CD8-positive, alpha-beta memory T cell (primary cell): ENCODE measurements around the gene SERPIND1. TPM values are rescaled to one million over a fixed set of nuclear protein-coding genes. Genes with fewer than 3 reads are reported as not detected.
A peak's percentile ranks its signal among the peaks of the same experiment; 100 is the strongest.

ENCODE experiments used
- CTCF ChIA-PET: fragments of 350-600 bp; sonication (Branson Sonifier 250); formaldehyde crosslinking; loops from one replicate; lab custom pipeline; 2021; ENCODE audit warnings: antibody characterized with exemption; lab: Charles Lee
- POLR2A ChIA-PET: fragments of 350-600 bp; sonication (Branson Sonifier 250); formaldehyde crosslinking; loops from one replicate; lab custom pipeline; 2021; ENCODE audit warnings: antibody characterized with exemption; lab: Charles Lee
- DNase-seq, 5 donors: peaks; one replicate each; pipeline versions ENCODE4 v3.0.0 to v3.0.0-alpha.2; 2020 to 2022; ENCODE audit warnings: mixed read lengths in 1 of 5
- H3K27ac ChIP-seq: one replicate; pipeline ENCODE4 v1.7.0; 2013; ENCODE audit warnings: low read depth, mild to moderate bottlenecking, low read length, moderate library complexity
- H3K27me3 ChIP-seq: 2 replicates; pipeline ENCODE4 v1.7.0; 2013; ENCODE audit warnings: low read length, mild to moderate bottlenecking; ENCODE audit not compliant: insufficient read depth, poor library complexity, severe bottlenecking
- H3K36me3 ChIP-seq: 2 replicates; pipeline ENCODE4 v1.7.0; 2013; ENCODE audit warnings: mild to moderate bottlenecking, low read length, moderate library complexity; ENCODE audit not compliant: insufficient read depth
- H3K4me1 ChIP-seq: 2 replicates; pipeline ENCODE4 v1.7.0; 2013; ENCODE audit warnings: mild to moderate bottlenecking, low read length, moderate library complexity; ENCODE audit not compliant: insufficient read depth
- H3K4me3 ChIP-seq: 2 replicates; pipeline ENCODE4 v1.7.0; 2013; ENCODE audit warnings: mild to moderate bottlenecking, low read length
- H3K9me3 ChIP-seq: 2 replicates; pipeline ENCODE4 v1.7.0; 2013; ENCODE audit warnings: mild to moderate bottlenecking, low read length
- H3K27ac Mint-ChIP-seq, 8 donors: one replicate each; pipeline ENCODE4 v1.8.0; 2020 to 2021; ENCODE audit warnings: mixed read lengths in 8 of 8, mild to moderate bottlenecking in 6 of 8, inconsistent platforms in 3 of 8, moderate library complexity in 3 of 8
- H3K27me3 Mint-ChIP-seq, 2 donors: one replicate each; pipeline ENCODE4 v1.8.0; 2020 to 2021; ENCODE audit warnings: mixed read lengths in 2 of 2, mild to moderate bottlenecking in 1 of 2, moderate library complexity in 1 of 2
- H3K36me3 Mint-ChIP-seq, 3 donors: one replicate each; pipeline ENCODE4 v1.8.0; 2020 to 2021; ENCODE audit warnings: mixed read lengths in 3 of 3, inconsistent platforms in 1 of 3, mild to moderate bottlenecking in 1 of 3
- H3K4me1 Mint-ChIP-seq, 3 donors: one replicate each; pipeline ENCODE4 v1.8.0; 2020 to 2021; ENCODE audit warnings: mixed read lengths in 3 of 3, inconsistent platforms in 1 of 3, mild to moderate bottlenecking in 1 of 3
- H3K4me3 Mint-ChIP-seq, 7 donors: one replicate each; pipeline ENCODE4 v1.8.0; 2020 to 2021; ENCODE audit warnings: mixed read lengths in 7 of 7, mild to moderate bottlenecking in 6 of 7, moderate library complexity in 4 of 7, inconsistent platforms in 2 of 7
- H3K9me3 Mint-ChIP-seq, 5 donors: one replicate each; pipeline ENCODE4 v1.8.0; 2020 to 2022; ENCODE audit warnings: mixed read lengths in 5 of 5, mild to moderate bottlenecking in 3 of 5, moderate library complexity in 2 of 5, inconsistent platforms in 1 of 5
- polyA plus RNA-seq: library from polyadenylated mRNA; unstranded; fragments of 300-500 nt; fragmentation: Illumina TruSeq; gene quantifications from one replicate; pipeline ENCODE4 v1.2.3, GENCODE V29; 2021
- total RNA-seq, 2 experiments: library from RNA; stranded (reverse); gene quantifications; one replicate each; pipeline ENCODE4 v1.2.3, GENCODE V29; 2021

Gene SERPIND1
- total and polyA plus RNA-seq, 3 experiments from 2014 or later, result 0.32 TPM; not detected in 2

GRCh38 chr22:20742764-20743163 lies 31.1 kb upstream of the SERPIND1 start:
- DNase-seq, result no peak
- no peak overlapping the region for H3K4me3 ChIP-seq
- H3K4me1 Mint-ChIP-seq, result no peaks in the 10 kb centered on the region
- H3K4me3 Mint-ChIP-seq, result no peak overlapping the region
- H3K27me3 ChIP-seq, result no peaks in the 10 kb centered on the region
- peaks cover 5 to 86% (median 20%) of the 10 kb centered on the region in 3 donors for H3K36me3 Mint-ChIP-seq
- peak overlapping the region in 2 of 8 donors; percentile 3 to 24 for H3K27ac Mint-ChIP-seq
- POLR2A ChIA-PET, result no interaction called here
- CTCF ChIA-PET, result interaction anchor here (1.0 to 2.5 kb wide), 5 partner anchors 9 to 324 kb away, joined by 3 to 14 read pairs (median 4); no protein-coding TSS in a partner anchor
- H3K9me3 ChIP-seq, result no peaks in the 10 kb centered on the region
- H3K27ac ChIP-seq, result no peak overlapping the region
- peaks cover 43% of the 10 kb centered on the region for H3K36me3 ChIP-seq
- H3K27me3 Mint-ChIP-seq, result no peaks in the 10 kb centered on the region
- no peaks in the 10 kb centered on the region for H3K9me3 Mint-ChIP-seq
- H3K4me1 ChIP-seq, result no peaks in the 10 kb centered on the region

DNA sequence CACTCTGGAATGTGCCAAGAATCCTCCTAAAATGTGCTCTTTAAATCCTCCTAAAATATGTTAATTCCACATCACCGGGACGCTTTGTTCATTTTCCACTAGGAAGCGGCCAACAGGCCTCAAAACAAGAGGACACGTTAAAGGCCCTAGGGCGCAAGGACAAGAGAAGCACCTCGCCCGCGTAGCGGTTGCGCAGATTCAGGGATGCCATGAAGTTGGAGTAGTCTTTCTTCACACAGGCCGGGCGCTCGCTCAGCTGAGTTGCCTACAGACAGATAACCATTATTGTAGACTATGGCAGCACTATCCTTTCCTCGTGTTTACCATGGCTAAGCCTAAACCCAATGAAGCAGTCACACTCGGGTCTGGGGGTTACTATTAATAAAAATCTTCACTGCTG lies 29.5 kb upstream of the SERPIND1 start:
- ChIA-PET POLR2A (no interaction called here), CTCF (no interaction called here)
- no peaks in the 10 kb centered on the region for H3K9me3 ChIP-seq
- Mint-ChIP-seq H3K36me3 (peaks cover 0 to 91% (median 18%) of the 10 kb centered on the region in 3 donors), H3K27ac (peak overlapping the region in 1 of 8 donors; percentile 60), H3K4me3 (no peak overlapping the region), H3K9me3 (no peaks in the 10 kb centered on the region), H3K4me1 (no peaks in the 10 kb centered on the region), H3K27me3 (no peaks in the 10 kb centered on the region)
- no peak overlapping the region for H3K27ac ChIP-seq
- no peak for DNase-seq
- H3K4me1 ChIP-seq, result no peaks in the 10 kb centered on the region
- peaks cover 42% of the 10 kb centered on the region for H3K36me3 ChIP-seq
- H3K4me3 ChIP-seq, result no peak overlapping the region
- H3K27me3 ChIP-seq, result no peaks in the 10 kb centered on the region

DNA sequence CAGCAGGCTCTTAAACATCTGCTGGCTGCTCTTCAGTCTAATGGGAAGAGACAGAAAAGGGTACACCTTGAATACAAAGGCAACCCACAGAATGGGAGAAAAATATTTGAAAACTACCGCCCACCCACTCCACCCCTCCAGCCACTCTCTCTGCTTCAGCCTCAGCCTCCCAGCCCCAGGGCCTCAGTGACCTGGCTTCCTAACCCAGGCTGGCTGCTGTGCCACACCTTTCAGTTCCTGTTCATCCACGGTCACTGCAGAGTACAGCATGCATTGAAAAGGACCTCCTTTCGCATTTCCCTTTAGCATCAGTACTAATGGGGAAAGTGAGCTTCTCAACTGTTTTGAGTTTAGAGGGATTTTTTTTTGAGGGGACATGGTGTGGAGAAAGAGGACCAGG lies 28.8 kb upstream of the SERPIND1 start:
- Histone ChIP-seq H3K27me3 (no peaks in the 10 kb centered on the region), H3K4me1 (no peaks in the 10 kb centered on the region), H3K9me3 (no peaks in the 10 kb centered on the region), H3K27ac (no peak overlapping the region), H3K4me3 (no peak overlapping the region), H3K36me3 (peaks cover 48% of the 10 kb centered on the region)
- peaks cover 0 to 94% (median 16%) of the 10 kb centered on the region in 3 donors for H3K36me3 Mint-ChIP-seq
- no peak overlapping the region for H3K4me3 Mint-ChIP-seq
- POLR2A ChIA-PET, result interaction anchor here (0.6 to 0.7 kb wide), 2 partner anchors 63 to 327 kb away, joined by 4 to 6 read pairs; no protein-coding TSS in a partner anchor
- H3K9me3 Mint-ChIP-seq, result no peaks in the 10 kb centered on the region
- DNase-seq, result no peak
- no peaks in the 10 kb centered on the region for H3K4me1 Mint-ChIP-seq
- CTCF ChIA-PET, result no interaction called here
- H3K27me3 Mint-ChIP-seq, result no peaks in the 10 kb centered on the region
- peak overlapping the region in 1 of 8 donors; percentile 29 for H3K27ac Mint-ChIP-seq

DNA sequence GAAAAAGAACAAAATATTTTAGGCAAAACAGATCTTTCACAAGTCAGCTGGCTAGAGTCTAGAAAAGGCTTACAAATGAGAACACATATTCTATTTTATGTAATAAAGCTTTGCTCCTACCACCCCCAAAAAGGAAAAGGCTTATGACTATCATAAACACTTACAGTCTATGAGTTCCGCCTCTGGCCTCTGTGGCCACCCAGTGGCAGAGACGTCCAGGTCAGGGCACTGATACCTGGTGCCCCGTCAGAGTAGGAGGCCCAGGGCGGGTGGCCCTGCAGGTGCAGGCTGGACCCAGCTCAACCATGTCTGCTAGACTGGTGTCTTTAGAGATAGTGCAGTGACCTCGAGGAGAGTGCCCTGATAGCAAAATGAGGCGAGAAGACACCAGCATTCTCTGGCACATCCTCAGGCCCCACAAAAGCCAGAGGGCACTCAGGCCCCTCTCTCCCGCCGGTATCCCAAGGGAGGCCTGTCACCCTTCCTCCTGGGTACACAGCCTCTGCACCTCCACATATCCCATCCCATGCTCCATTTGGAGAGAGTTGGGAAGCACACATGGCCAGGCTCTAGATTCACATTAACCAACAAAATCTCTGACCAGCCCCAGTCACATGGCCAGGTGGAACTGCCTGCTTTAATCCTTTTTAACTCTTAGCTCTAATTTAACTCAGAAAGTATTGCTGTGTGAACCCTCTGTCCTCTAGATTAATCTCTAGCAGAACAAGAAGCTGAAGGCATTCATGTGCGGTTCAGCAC lies 27.3 kb upstream of the SERPIND1 start:
- Histone ChIP-seq H3K36me3 (peaks cover 46% of the 10 kb centered on the region), H3K9me3 (no peaks in the 10 kb centered on the region), H3K4me1 (no peaks in the 10 kb centered on the region), H3K27ac (no peak overlapping the region), H3K4me3 (no peak overlapping the region), H3K27me3 (no peaks in the 10 kb centered on the region)
- Mint-ChIP-seq H3K27ac (peak overlapping the region in 3 of 8 donors; percentile 21 to 33 (median 27)), H3K4me1 (peaks cover 0 to 11% (median 3%) of the 10 kb centered on the region in 3 donors), H3K4me3 (no peak overlapping the region), H3K36me3 (peaks cover 0 to 94% (median 8%) of the 10 kb centered on the region in 3 donors), H3K9me3 (no peaks in the 10 kb centered on the region), H3K27me3 (no peaks in the 10 kb centered on the region)
- no peak for DNase-seq
- POLR2A ChIA-PET, result interaction anchor here (0.6 kb wide), 1 partner anchor 11 kb away, joined by 4 read pairs; no protein-coding TSS in a partner anchor
- CTCF ChIA-PET, result no interaction called here

DNA sequence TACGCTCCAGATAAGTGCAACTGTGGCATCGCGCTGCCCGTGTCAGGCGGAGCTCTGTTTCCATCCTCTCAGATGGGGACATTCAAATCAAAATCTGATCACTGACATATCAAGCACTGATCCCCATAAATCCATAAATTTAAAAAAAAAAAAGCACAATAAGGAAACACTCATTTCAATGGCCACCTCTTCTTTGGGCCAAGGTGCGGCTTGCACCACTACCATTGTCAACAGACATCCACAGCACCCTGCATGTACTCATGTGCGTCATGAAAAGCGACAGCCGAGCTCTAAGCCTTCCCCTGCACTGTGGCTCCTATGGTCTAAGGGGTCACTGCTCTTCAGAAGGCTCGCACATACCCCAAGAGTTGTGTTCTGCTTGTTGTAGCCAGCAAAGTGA lies 26.7 kb upstream of the SERPIND1 start:
- H3K36me3 ChIP-seq, result peaks cover 46% of the 10 kb centered on the region
- no peaks in the 10 kb centered on the region for H3K9me3 Mint-ChIP-seq

GRCh38 chr22:20748082-20748481 lies 25.8 kb upstream of the SERPIND1 start:
- H3K4me1 ChIP-seq, result no peaks in the 10 kb centered on the region
- peaks cover 49% of the 10 kb centered on the region for H3K36me3 ChIP-seq
- CTCF ChIA-PET, result no interaction called here
- H3K4me3 ChIP-seq, result no peak overlapping the region
- H3K27ac ChIP-seq, result no peak overlapping the region
- DNase-seq, result no peak
- H3K27me3 Mint-ChIP-seq, result no peaks in the 10 kb centered on the region
- H3K4me3 Mint-ChIP-seq, result no peak overlapping the region
- H3K4me1 Mint-ChIP-seq, result peaks cover 0 to 11% (median 3%) of the 10 kb centered on the region in 3 donors
- H3K9me3 ChIP-seq, result no peaks in the 10 kb centered on the region
- POLR2A ChIA-PET, result no interaction called here
- no peaks in the 10 kb centered on the region for H3K9me3 Mint-ChIP-seq
- H3K36me3 Mint-ChIP-seq, result peaks cover 0 to 93% (median 12%) of the 10 kb centered on the region in 3 donors
- H3K27ac Mint-ChIP-seq, result no peak overlapping the region
- no peaks in the 10 kb centered on the region for H3K27me3 ChIP-seq

More for the DNA sequence above, 26.7 kb upstream of the SERPIND1 start:
- Histone ChIP-seq H3K4me3 (no peak overlapping the region), H3K9me3 (no peaks in the 10 kb centered on the region), H3K27me3 (no peaks in the 10 kb centered on the region), H3K4me1 (no peaks in the 10 kb centered on the region), H3K27ac (no peak overlapping the region)
- Mint-ChIP-seq H3K36me3 (peaks cover 0 to 94% (median 8%) of the 10 kb centered on the region in 3 donors), H3K27me3 (no peaks in the 10 kb centered on the region), H3K4me1 (peaks cover 0 to 11% (median 3%) of the 10 kb centered on the region in 3 donors), H3K4me3 (no peak overlapping the region), H3K27ac (peak overlapping the region in 1 of 8 donors; percentile 79)
- no peak for DNase-seq
- ChIA-PET CTCF (no interaction called here), POLR2A (no interaction called here)

DNA sequence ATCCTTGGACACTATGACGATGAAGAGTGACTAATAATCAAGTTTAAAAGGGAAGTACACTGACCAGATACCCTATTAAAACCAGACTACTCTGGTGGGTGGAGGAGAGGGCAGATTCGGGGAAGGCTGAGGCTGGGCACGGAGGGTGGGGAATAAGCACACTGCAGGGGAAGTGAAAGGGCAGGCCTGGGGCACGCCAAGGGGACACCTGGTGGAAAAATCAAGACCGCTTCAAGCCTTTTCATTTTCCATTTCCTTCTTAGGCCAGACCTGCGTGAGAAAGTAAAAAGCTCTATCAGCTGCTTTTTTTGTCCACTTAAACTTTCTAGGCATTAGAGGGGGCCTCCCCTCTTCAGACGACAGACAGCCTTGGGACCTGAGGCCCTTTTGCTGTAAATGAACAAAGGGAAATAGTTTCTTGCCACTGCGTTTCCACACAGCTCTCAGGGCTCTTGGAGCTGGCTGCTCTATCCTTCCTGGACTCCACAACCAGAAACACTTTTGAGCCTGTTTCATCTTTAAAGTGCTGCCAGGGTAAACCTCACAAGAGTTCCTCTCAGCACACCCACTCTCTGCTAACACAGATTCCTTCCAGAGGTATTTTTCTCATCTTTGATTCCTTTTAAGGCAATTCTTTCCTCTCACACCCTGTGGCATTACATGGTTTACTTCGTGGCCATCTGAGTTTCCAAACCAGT lies 25.0 kb upstream of the SERPIND1 start:
- peak overlapping the region in 6 of 8 donors; percentile 5 to 74 (median 62) for H3K27ac Mint-ChIP-seq
- CTCF ChIA-PET, result no interaction called here

DNA sequence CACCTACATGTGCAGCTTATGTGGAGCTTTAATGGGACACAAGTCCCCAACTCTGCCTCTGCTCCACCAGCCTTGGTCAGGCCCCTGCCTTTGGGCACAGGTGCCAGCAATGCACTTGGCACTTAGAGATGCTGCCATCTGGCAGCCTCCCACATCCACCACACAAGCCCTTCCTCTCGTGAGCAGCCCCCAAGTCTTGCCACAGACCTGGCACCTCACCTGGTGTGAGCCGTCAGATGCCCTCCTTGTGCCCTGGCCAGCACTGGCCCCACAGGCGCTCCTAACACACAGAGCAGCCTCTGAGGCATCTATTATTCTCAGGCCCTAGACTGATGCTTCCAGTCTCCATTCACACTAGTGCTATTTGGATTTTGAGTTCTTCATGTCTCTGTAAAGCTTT lies 24.5 kb upstream of the SERPIND1 start:
- Mint-ChIP-seq H3K36me3 (peaks cover 0 to 93% (median 14%) of the 10 kb centered on the region in 3 donors), H3K4me3 (no peak overlapping the region), H3K9me3 (no peaks in the 10 kb centered on the region), H3K27ac (peak overlapping the region in 6 of 8 donors; percentile 25 to 74 (median 60)), H3K4me1 (peaks cover 0 to 11% (median 3%) of the 10 kb centered on the region in 3 donors), H3K27me3 (no peaks in the 10 kb centered on the region)
- H3K4me1 ChIP-seq, result no peaks in the 10 kb centered on the region
- no peaks in the 10 kb centered on the region for H3K27me3 ChIP-seq
- CTCF ChIA-PET, result no interaction called here
- H3K27ac ChIP-seq, result no peak overlapping the region
- peaks cover 47% of the 10 kb centered on the region for H3K36me3 ChIP-seq
- H3K4me3 ChIP-seq, result no peak overlapping the region
- H3K9me3 ChIP-seq, result no peaks in the 10 kb centered on the region
- POLR2A ChIA-PET, result no interaction called here
- no peak for DNase-seq

More for the DNA sequence above, 25.0 kb upstream of the SERPIND1 start:
- H3K9me3 Mint-ChIP-seq, result no peaks in the 10 kb centered on the region
- no peaks in the 10 kb centered on the region for H3K27me3 Mint-ChIP-seq
- Histone ChIP-seq H3K36me3 (peaks cover 49% of the 10 kb centered on the region), H3K9me3 (no peaks in the 10 kb centered on the region), H3K4me1 (no peaks in the 10 kb centered on the region), H3K27ac (no peak overlapping the region), H3K4me3 (no peak overlapping the region), H3K27me3 (no peaks in the 10 kb centered on the region)
- H3K4me3 Mint-ChIP-seq, result no peak overlapping the region
- H3K4me1 Mint-ChIP-seq, result peaks cover 0 to 11% (median 3%) of the 10 kb centered on the region in 3 donors
- H3K36me3 Mint-ChIP-seq, result peaks cover 0 to 93% (median 14%) of the 10 kb centered on the region in 3 donors
- POLR2A ChIA-PET, result no interaction called here
- no peak for DNase-seq
